GM08714 (cell line): ENCODE results near the gene CDH11.

Source experiments
- H3K4me3 ChIP-seq: fragments of 200-500 bp; sonication (Bioruptor generic); 2 replicates; pipeline ENCODE4 v1.5.1; 2014; ENCODE audit warnings: mild to moderate bottlenecking, low read length, inconsistent platforms
- ZNF274 ChIP-seq: IDR thresholded peaks from 2 replicates; pipeline ENCODE4 v1.6.1; 2012; ENCODE audit warnings: mild to moderate bottlenecking, low read depth, low read length

The CDH11 gene

GRCh38 chr16:65044026-65044425 is 77.8 kb downstream of the CDH11 start:
- H3K4me3 ChIP-seq = no peak overlapping the region
- no peak for TF ChIP-seq ZNF274

GRCh38 chr16:65042438-65043365 is 79.2 kb downstream of the CDH11 start:
- no peak for TF ChIP-seq ZNF274
- H3K4me3 ChIP-seq = no peak overlapping the region

GRCh38 chr16:65041667-65042066 is 80.2 kb downstream of the CDH11 start:
- TF ChIP-seq ZNF274 = no peak
- H3K4me3 ChIP-seq = no peak overlapping the region

GRCh38 chr16:65038100-65038499 is 83.8 kb downstream of the CDH11 start:
- H3K4me3 ChIP-seq = no peak overlapping the region
- TF ChIP-seq ZNF274 = no peak

GRCh38 chr16:65037556-65037955 is 84.3 kb downstream of the CDH11 start:
- TF ChIP-seq ZNF274 = no peak

GRCh38 chr16:65034915-65035314 is 86.9 kb downstream of the CDH11 start:
- H3K4me3 ChIP-seq = no peak overlapping the region
- no peak for TF ChIP-seq ZNF274

More at GRCh38 chr16:65037556-65037955, 84.3 kb downstream of the CDH11 start:
- H3K4me3 ChIP-seq = no peak overlapping the region

GRCh38 chr16:65032387-65032786 is 89.5 kb downstream of the CDH11 start:
- no peak overlapping the region for H3K4me3 ChIP-seq
- no peak for TF ChIP-seq ZNF274

GRCh38 chr16:65024767-65025178 is 97.1 kb downstream of the CDH11 start:
- H3K4me3 ChIP-seq = no peak overlapping the region
- no peak for TF ChIP-seq ZNF274

GRCh38 chr16:65023802-65024201 is 98.1 kb downstream of the CDH11 start:
- TF ChIP-seq ZNF274 = no peak
- H3K4me3 ChIP-seq = no peak overlapping the region

GRCh38 chr16:65021852-65022595 is 99.8 kb downstream of the CDH11 start:
- H3K4me3 ChIP-seq = no peak overlapping the region
- no peak for TF ChIP-seq ZNF274

- no peak overlapping the region for H3K4me3 ChIP-seq
- no peak for TF ChIP-seq ZNF274
Measured at GRCh38 chr16:65016754-65017153, 105.1 kb downstream of the CDH11 start.

- no peak for TF ChIP-seq ZNF274
Measured at GRCh38 chr16:65015599-65015998, 106.3 kb downstream of the CDH11 start.

GRCh38 chr16:65012357-65012756 is 109.5 kb downstream of the CDH11 start:
- no peak for TF ChIP-seq ZNF274
- H3K4me3 ChIP-seq = no peak overlapping the region

More at GRCh38 chr16:65015599-65015998, 106.3 kb downstream of the CDH11 start:
- H3K4me3 ChIP-seq = no peak overlapping the region

GRCh38 chr16:65010125-65010524 is 111.7 kb downstream of the CDH11 start:
- H3K4me3 ChIP-seq = no peak overlapping the region
- TF ChIP-seq ZNF274 = no peak

- H3K4me3 ChIP-seq = no peak overlapping the region
- TF ChIP-seq ZNF274 = no peak
Measured at GRCh38 chr16:65005696-65006095, 116.2 kb downstream of the CDH11 start.
